HG02852 (cell line): Measurements from ENCODE around the gene FZD10.

Experiments used
- ATAC-seq: cut with Tn5 transposase; IDR thresholded peaks from one replicate; pipeline ENCODE4 v1.9.1; 2021; ENCODE audit warnings: mild to moderate bottlenecking, moderate library complexity; ENCODE audit not compliant: unreplicated experiment

Gene FZD10

GRCh38 chr12:130177635-130178242 lies 15.5 kb downstream of the FZD10 start:
- no peak for ATAC-seq

- no peak for ATAC-seq
Measured at GRCh38 chr12:130178282-130178681, 16.0 kb downstream of the FZD10 start.

DNA sequence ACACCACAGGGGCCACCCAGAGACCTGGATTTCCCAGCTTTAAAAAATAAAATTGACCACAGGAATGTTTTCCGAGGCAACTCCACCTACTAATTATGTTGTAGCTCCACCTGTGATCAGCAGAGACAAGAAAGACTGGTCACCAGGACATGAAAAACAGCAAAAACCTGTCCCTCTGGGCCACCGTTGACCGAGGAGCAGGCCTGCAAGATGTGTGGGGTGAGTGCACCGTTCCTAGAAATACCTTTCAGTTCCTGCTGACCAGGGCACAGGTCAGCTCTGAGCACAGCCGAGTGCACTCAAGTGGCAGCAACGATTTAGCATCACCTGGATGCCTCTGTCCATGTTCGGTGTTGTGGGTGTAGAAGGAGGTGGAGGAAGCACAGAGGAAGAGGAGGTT lies 16.9 kb downstream of the FZD10 start:
- ATAC-seq: no peak

- ATAC-seq: no peak
Measured at GRCh38 chr12:130179621-130180020, 17.4 kb downstream of the FZD10 start.

DNA sequence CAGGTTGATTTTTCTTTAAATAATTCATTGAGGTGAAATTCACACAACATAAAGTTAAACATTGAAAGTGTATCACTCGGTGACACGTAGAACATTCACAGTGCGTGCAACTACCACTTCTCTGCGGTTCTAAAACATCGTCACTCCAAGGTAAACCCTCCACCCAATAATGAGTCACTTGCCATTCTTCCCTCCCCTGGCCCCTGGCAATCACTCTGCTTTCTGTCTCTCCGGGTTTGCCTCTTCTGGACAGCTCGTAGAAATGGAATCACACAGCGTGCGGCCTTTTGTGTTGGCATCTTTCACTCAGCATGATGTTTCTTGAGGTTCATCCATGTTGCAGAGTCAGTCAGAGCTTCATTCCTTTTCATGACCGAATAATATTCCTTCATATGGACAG lies 18.9 kb downstream of the FZD10 start:
- ATAC-seq: no peak

DNA sequence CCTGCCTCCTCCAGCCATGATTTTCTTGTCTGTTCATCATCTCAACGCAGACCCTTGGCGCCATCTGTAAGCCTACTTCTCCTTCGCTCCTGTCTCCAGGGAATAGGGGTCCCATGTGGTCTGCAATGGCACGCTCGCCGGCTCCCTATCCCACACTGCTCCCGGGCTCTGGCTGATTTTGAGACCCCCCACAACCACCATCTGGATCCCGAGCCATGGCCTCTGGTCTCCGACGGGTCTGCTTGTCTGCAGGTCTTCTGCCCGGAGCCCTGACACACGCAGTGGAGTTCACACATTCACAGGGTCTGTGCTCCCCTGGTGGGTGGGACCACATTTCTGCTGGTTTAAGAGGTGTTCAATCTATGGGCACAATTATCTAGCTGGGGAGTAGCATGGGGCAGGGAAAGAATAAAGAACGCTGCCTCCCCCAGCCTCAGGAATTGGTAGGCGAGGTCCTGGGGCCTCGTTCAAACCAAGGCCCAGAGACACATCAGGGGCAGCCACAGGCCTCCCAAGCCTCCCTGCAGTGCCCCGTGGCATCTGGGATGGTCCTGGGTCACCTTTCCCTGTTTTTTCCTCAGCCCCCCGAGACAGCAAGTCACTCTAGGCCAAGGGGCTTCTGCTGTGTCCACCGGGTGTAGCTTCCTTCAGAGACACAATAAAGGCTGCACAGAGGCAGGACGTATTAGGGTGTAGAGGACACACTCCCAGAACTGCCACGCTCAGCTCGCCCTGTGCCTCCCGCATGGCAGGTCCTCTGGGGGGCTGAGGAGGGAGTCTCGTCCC lies 21.5 kb downstream of the FZD10 start:
- no peak for ATAC-seq

DNA sequence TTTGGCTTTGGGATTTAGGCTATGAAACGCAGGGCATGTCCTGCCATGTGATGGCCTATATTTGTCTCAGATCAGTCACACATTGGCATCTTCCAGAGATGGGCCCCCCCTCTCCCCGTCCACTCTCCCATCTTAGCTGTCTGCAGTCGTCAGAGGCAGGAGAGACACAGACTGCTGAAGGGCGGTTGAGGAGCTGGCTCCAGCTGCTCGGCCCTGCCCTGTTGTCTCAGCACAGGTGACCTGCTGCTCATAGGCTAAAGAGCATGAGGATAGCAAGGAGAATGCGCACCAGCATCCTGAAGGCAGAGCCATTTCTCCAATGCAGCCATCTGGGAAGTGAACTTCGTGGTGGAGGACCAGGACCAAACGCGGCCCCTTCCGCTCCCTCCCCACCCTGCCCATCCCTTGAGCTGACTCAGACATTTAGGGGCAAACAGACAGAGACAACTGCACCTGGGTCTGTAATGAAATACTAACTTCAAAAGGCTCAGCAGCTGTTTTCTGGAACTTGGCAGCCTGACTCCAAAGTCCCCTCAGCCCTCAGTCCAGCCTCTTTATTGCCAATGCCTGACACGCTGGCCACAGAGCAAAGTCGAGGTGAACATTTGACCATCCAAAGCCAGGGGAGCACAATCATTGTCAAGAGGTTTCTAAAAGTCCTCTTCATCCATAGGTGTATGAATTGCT lies 22.3 kb downstream of the FZD10 start:
- ATAC-seq: no peak

DNA sequence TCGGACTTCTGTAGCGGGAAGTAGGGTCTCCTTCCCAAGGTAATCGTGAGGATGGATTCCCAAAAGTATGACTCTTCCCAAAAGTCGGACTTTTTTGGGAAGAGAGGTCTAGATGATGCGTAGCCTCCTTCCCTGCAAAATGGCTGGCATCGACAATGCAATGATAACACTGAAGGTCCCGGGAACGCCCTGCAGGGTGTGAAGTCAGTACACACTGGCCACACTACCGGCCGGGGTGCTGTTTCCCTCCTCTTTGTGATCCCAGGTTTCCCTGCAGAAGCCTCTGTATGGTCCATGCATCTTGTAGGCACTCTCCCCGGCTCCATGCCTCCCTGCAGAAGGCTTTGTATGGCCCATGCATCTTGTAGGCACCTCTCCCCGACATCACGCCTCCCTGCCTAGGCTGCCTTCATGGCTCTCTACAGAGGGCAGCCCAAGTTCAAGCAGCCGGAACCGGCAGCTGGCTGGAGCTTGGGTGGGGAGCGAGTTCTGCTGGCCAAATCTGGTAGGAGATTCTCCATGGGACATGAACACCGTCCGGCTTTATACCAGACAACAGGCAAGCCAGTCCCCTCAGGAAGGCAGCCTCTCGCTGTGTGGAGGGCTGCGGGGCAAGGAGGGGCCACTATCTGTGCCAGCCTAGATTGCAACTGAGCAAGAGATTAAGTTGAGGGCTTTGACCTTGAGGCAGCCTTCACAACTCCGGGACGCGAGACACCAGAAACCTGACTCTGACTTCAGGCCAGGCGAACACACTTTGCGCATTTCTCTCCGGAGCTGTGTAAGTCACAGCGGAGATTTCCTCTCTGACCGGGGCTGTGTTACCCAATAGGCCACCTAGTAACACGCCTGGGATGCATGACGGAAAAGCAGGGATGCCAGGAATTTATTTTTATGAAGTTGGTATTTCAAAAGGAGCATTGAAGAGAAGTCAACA lies 23.5 kb downstream of the FZD10 start:
- ATAC-seq: no peak

- no peak for ATAC-seq
Measured at GRCh38 chr12:130186651-130187268, 24.5 kb downstream of the FZD10 start.

DNA sequence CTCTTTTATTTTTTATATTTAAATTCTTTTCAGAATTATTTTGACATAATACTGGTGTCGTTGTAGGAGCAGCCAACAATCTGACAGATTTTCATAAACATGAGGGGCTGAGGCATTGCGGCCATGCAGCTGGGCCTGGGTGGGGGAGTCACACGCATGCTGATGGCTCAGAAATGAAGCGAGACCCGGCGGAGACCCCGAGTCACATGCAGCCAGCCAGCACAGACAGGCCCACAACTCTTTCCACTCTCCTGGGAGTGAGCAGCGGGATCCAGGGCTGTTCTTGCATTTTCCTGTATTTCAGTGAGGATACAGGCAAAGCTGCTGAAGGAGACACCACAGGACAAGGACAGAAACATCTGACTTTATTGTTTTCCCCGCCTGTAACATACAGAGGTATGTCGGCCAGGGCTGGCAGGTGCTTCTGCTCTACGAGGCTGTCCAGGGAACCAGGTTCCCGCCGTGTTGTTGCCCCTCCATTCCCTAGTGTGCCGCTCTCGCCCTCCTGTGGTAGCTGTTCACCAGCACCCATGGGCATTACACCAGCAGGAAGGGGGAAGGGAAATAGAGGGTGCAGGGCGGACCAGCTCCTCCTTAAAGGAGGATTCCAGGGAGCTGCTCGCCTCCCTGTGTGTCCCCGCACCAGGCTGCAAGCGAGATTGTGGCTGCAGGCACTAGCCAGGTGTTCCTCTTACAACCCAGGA lies 30.5 kb downstream of the FZD10 start:
- no peak for ATAC-seq

- no peak for ATAC-seq
Measured at GRCh38 chr12:130194154-130194553, 31.9 kb downstream of the FZD10 start.

- no peak for ATAC-seq
Measured at GRCh38 chr12:130195369-130195768, 33.1 kb downstream of the FZD10 start.

GRCh38 chr12:130195776-130196175 lies 33.5 kb downstream of the FZD10 start:
- no peak for ATAC-seq

DNA sequence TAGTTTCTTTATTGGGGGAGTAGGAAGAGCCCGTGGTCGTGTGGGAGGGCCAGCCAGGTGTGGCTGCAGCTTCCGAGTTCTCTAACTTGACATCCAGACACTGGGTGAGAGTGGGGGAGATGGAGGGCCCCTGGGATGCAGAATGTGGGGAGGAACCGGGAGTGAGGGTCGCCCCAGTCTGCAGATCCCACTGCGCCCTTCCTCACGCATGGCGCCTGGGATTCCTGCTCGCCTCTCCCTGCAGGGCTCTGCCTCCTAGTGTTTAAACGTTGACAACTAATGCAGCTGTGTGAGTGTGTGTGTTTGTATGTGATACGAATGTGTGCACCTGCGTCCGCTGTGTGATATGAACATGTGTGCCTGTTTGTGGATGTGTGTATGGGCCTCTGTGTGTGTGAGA lies 34.6 kb downstream of the FZD10 start:
- ATAC-seq: no peak

- ATAC-seq: no peak
Measured at GRCh38 chr12:130198026-130198662, 35.9 kb downstream of the FZD10 start.

DNA sequence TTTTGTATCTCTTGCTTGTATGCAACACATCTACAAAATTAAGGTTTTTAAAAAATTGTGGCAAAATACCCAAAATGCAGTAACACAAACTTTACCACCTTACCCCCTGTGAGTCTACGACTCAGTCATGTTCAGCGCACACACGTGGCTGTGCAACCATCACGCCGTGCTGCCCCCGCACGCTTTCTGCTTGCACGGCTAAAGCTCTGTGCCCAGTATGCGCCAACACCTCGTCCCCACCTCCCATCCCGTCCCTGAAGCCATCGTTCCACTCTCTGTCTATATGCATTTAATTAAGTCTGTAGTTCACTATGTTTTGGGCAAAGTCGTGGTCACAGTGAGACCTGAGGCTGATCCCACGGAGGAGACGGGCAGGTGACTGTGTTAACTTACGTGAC lies 36.4 kb downstream of the FZD10 start:
- no peak for ATAC-seq

GRCh38 chr12:130199581-130200390 lies 37.5 kb downstream of the FZD10 start:
- ATAC-seq: no peak

GRCh38 chr12:130200445-130200844 lies 38.2 kb downstream of the FZD10 start:
- ATAC-seq: no peak

GRCh38 chr12:130201037-130201436 lies 38.8 kb downstream of the FZD10 start:
- ATAC-seq: no peak
